HL-60 (cell line): ENCODE measurements around the gene CGA.

Experiments
- DNase-seq, 2 experiments: peaks; one replicate each; pipeline ENCODE4 v3.0.0-alpha.2; 2010 to 2020; ENCODE audit warnings: low read depth in 1 of 2, low spot score in 1 of 2
- H3K27ac ChIP-seq: fragments of 250-450 bp; sonication (Bioruptor Pico); replicated peaks from 2 replicates; pipeline ENCODE4 v1.5.1; 2020; ENCODE audit warnings: mild to moderate bottlenecking, moderate library complexity
- H3K27me3 ChIP-seq: fragments of 250-450 bp; sonication (Bioruptor Pico); 2 replicates; pipeline ENCODE4 v1.5.1; 2021; ENCODE audit warnings: mild to moderate bottlenecking, moderate library complexity; ENCODE audit not compliant: insufficient read depth, poor library complexity, severe bottlenecking
- H3K4me3 ChIP-seq: replicated peaks from 2 replicates; pipeline ENCODE4 v1.5.1; 2011; ENCODE audit warnings: mild to moderate bottlenecking, control low read depth, low read length; ENCODE audit not compliant: insufficient read depth
- GABPA ChIP-seq: IDR thresholded peaks from 2 replicates; pipeline ENCODE4 v1.6.1; 2012; ENCODE audit warnings: low read depth
- POLR2AphosphoS5 ChIP-seq: IDR thresholded peaks from 2 replicates; pipeline ENCODE4 v1.6.1; 2012; ENCODE audit warnings: low read depth
- SPI1 ChIP-seq: IDR thresholded peaks from 2 replicates; pipeline ENCODE4 v1.6.1; 2012; ENCODE audit warnings: low read depth, mild to moderate bottlenecking, borderline replicate concordance
- TF ChIP-seq, protein P1 (sequence below): IDR thresholded peaks from one replicate; pipeline ENCODE4 v1.5.1; 2011; ENCODE audit warnings: low read length, control low read depth, inconsistent platforms; ENCODE audit not compliant: insufficient read depth
- TF ChIP-seq, protein P2 (sequence below): IDR thresholded peaks from 2 replicates; pipeline ENCODE4 v1.6.1; 2012; ENCODE audit warnings: low read depth; ENCODE audit not compliant: insufficient replicate concordance

Gene CGA

DNA sequence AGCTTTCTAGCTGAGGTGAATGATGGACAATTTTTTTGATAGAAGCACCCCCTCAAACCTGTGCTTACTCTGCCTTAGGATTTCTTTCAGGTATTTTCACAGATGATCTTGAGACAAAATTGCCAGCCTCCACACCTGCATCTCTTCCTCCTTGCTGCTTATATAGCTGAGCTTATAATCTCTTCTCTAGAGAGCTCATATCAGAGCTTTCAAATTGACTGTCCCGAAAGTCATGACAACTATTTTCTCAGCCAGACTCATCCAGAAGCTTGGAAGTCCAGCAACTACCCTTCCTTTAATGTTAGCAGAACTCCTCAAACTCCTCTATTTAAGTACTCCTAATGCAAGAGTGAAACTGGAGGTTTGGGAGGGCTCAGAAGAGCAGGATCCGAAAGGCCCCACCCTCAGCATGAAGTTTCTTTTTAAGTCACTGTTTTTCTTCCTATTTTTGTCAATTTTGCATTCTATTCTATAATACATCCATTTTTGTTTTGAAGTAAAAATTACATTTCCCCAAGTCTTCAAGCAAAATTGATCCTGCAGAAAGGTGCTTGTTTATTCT lies 12.7 kb downstream of the CGA start:
- H3K27me3 ChIP-seq, result no peaks in the 10 kb centered on the region
- H3K4me3 ChIP-seq, result no peak overlapping the region
- no peak for DNase-seq
- H3K27ac ChIP-seq, result no peak overlapping the region
- TF ChIP-seq, protein P1, sequence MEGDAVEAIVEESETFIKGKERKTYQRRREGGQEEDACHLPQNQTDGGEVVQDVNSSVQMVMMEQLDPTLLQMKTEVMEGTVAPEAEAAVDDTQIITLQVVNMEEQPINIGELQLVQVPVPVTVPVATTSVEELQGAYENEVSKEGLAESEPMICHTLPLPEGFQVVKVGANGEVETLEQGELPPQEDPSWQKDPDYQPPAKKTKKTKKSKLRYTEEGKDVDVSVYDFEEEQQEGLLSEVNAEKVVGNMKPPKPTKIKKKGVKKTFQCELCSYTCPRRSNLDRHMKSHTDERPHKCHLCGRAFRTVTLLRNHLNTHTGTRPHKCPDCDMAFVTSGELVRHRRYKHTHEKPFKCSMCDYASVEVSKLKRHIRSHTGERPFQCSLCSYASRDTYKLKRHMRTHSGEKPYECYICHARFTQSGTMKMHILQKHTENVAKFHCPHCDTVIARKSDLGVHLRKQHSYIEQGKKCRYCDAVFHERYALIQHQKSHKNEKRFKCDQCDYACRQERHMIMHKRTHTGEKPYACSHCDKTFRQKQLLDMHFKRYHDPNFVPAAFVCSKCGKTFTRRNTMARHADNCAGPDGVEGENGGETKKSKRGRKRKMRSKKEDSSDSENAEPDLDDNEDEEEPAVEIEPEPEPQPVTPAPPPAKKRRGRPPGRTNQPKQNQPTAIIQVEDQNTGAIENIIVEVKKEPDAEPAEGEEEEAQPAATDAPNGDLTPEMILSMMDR, result no peak
- no peak for TF ChIP-seq GABPA
- TF ChIP-seq, protein P2, sequence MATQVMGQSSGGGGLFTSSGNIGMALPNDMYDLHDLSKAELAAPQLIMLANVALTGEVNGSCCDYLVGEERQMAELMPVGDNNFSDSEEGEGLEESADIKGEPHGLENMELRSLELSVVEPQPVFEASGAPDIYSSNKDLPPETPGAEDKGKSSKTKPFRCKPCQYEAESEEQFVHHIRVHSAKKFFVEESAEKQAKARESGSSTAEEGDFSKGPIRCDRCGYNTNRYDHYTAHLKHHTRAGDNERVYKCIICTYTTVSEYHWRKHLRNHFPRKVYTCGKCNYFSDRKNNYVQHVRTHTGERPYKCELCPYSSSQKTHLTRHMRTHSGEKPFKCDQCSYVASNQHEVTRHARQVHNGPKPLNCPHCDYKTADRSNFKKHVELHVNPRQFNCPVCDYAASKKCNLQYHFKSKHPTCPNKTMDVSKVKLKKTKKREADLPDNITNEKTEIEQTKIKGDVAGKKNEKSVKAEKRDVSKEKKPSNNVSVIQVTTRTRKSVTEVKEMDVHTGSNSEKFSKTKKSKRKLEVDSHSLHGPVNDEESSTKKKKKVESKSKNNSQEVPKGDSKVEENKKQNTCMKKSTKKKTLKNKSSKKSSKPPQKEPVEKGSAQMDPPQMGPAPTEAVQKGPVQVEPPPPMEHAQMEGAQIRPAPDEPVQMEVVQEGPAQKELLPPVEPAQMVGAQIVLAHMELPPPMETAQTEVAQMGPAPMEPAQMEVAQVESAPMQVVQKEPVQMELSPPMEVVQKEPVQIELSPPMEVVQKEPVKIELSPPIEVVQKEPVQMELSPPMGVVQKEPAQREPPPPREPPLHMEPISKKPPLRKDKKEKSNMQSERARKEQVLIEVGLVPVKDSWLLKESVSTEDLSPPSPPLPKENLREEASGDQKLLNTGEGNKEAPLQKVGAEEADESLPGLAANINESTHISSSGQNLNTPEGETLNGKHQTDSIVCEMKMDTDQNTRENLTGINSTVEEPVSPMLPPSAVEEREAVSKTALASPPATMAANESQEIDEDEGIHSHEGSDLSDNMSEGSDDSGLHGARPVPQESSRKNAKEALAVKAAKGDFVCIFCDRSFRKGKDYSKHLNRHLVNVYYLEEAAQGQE, result no peak
- no peak for TF ChIP-seq POLR2AphosphoS5
- no peak for TF ChIP-seq SPI1

DNA sequence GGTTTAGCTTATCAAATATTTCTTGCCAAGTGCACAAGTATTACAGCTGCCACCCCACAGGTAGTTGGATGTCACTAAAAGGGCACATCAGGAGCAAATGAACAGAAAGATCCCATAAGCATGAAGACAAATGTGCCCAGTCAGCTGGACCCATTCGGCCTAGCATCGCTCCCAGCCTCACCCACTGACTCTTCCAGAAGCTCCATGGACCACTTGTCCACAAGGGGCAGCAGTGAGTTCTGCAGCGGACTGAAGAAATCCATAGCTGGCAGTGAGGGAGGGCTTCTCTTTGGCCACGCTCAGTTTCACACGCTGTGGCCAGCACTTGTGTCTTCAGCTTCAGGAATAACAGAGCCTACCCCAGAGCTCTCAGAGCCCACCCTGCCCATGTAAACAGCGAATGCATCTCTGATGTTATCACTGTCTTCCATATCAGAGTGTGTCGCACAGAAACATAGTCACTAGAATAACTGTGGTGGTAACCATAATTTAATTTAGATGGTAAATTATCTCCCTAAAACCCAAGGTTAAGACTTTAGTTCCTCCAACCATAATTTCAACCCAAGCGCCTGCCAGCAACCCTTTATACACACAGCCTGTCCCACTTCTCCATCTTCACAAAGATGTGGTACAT lies 15.8 kb downstream of the CGA start:
- no peaks in the 10 kb centered on the region for H3K27me3 ChIP-seq
- H3K27ac ChIP-seq, result no peak overlapping the region
- no peak overlapping the region for H3K4me3 ChIP-seq
- TF ChIP-seq, protein P1, result peak; percentile 78
- no peak for TF ChIP-seq GABPA
- DNase-seq, result peak; percentile 10 to 70

DNA sequence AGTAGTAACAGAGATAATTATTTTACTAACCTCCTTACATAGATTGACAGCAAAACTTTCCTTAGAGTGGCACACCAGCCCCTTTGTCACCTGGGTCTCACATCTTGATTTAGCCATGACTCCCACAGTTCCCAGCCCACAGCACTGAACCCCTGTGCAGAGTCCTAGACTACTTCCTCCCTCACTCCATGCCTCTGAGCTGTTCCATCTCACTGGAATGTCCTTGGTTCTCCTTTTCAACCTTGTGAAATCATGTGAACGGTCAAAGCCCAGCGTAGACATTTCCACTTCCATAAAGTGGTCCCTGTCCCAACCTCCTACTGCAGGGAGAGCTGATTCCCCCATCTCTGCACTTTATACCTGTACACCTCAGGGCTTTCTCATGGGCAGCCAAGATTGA lies 19.7 kb downstream of the CGA start:
- Histone ChIP-seq H3K27ac (no peak overlapping the region), H3K4me3 (no peak overlapping the region), H3K27me3 (no peaks in the 10 kb centered on the region)
- no peak for DNase-seq
- TF ChIP-seq SPI1 (no peak), POLR2AphosphoS5 (no peak), GABPA (no peak)
- TF ChIP-seq, protein P2, result no peak
- TF ChIP-seq, protein P1, result no peak
